Hepatocyte (in vitro differentiated cells): Measurements from ENCODE around the gene FBXL17.

Experiments
- EZH2 ChIP-seq: fragments of 200-600 bp; sonication (generic); IDR thresholded peaks from 2 replicates; pipeline ENCODE4 v1.6.1; 2016; ENCODE audit warnings: antibody characterized with exemption, mild to moderate bottlenecking, borderline replicate concordance
- TF ChIP-seq, protein P1 (sequence below): fragments of 200-600 bp; sonication (generic); IDR thresholded peaks from 2 replicates; pipeline ENCODE4 v1.5.1; 2016; ENCODE audit warnings: antibody characterized with exemption, mild to moderate bottlenecking; ENCODE audit not compliant: poor library complexity

DNA sequence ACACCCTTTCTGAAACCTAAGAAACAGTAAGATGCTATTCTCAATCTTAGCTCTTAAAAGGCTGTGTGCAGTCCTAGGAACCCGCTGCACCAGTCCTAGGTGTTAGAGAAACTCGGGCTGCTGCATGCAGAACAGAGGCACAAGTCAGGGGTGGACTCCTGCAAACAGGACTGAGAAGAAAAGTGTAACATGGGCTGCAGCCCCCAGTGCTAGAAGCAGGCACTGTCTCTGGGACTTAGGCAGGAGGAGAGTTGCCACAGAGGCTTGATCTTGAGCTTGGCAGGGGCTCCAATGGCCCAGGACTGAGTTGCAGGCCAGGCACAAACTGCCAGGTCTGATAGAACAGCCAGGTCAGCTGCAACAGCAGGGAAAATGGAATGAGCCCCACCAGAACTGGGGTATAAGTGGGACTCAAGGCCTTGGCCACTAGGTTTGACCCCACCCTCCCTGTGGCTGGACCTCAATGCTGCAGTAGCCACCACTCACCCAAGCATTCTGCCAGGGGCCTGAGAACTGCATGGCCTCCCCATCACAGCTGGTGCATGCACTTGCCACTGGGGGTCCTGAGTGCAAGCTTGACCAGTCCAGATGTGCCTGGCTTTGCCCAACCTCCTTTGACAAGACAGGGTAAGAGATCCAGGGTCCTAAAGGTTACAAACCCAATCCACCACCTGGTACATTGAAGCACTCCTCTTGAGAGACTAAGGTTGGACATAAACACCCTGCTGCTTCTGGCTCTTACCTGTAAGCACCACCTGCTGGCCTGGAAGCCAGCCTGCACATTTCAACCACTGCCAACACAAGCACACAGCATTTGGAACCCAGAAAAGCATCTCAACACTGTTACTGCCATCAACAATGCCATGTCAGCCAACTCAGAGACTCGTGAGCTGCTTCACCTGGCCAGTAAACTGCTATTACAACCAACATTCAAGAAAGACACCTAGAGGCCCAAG is 103.3 kb downstream of the FBXL17 start:
- TF ChIP-seq, protein P1, sequence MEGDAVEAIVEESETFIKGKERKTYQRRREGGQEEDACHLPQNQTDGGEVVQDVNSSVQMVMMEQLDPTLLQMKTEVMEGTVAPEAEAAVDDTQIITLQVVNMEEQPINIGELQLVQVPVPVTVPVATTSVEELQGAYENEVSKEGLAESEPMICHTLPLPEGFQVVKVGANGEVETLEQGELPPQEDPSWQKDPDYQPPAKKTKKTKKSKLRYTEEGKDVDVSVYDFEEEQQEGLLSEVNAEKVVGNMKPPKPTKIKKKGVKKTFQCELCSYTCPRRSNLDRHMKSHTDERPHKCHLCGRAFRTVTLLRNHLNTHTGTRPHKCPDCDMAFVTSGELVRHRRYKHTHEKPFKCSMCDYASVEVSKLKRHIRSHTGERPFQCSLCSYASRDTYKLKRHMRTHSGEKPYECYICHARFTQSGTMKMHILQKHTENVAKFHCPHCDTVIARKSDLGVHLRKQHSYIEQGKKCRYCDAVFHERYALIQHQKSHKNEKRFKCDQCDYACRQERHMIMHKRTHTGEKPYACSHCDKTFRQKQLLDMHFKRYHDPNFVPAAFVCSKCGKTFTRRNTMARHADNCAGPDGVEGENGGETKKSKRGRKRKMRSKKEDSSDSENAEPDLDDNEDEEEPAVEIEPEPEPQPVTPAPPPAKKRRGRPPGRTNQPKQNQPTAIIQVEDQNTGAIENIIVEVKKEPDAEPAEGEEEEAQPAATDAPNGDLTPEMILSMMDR = no peak
- TF ChIP-seq EZH2 = no peak
